Gastrocnemius medialis (tissue), 4 donors: ENCODE measurements around the gene PDCD2L. TPM values are rescaled to one million over a fixed set of nuclear protein-coding genes. Genes with fewer than 3 reads are reported as not detected.
"Not testable (repeated sequence)": the region's sequence is repeated elsewhere in the genome, so short reads cannot be mapped to it uniquely, and the experiment has no call there.

ENCODE experiments used
- ATAC-seq, 2 donors: fragments of 150-250 bp; one replicate each; pipeline ENCODE4 v1.9.1; 2016
- DNase-seq, 2 donors: peaks; one replicate each; pipeline ENCODE4 v3.0.0-alpha.2; 2019
- H3K27ac ChIP-seq, 4 donors: fragments of 200-600 bp; sonication (generic); 1 replicate in 1 of 4; 2 replicates in 3 of 4; pipeline ENCODE4 v1.5.1; 2016 to 2018; ENCODE audit warnings: mild to moderate bottlenecking in 2 of 4, moderate library complexity in 1 of 4
- H3K27me3 ChIP-seq, 3 donors: fragments of 200-600 bp; sonication (generic) in 2 of 3; 1 replicate in 1 of 3; 2 replicates in 2 of 3; pipeline versions ENCODE4 v1.5.1 to v1.6.0; 2016 to 2019; ENCODE audit warnings: mild to moderate bottlenecking in 1 of 3, moderate library complexity in 1 of 3
- H3K36me3 ChIP-seq, 2 donors: fragments of 200-600 bp; sonication (generic) in 1 of 2; one replicate each; pipeline ENCODE4 v1.5.1; 2017 to 2018
- H3K4me1 ChIP-seq, 2 donors: fragments of 200-600 bp; sonication (generic) in 1 of 2; one replicate each; pipeline ENCODE4 v1.5.1; 2016 to 2017; ENCODE audit warnings: mild to moderate bottlenecking in 2 of 2
- H3K4me3 ChIP-seq, 4 donors: fragments of 200-600 bp; sonication (generic) in 3 of 4; 1 replicate in 1 of 4; 2 replicates in 3 of 4; pipeline ENCODE4 v1.5.1; 2016 to 2019; ENCODE audit warnings: mild to moderate bottlenecking in 2 of 4
- H3K9me3 ChIP-seq, 3 donors: fragments of 200-600 bp; sonication (generic) in 2 of 3; 1 replicate in 1 of 3; 2 replicates in 2 of 3; pipeline ENCODE4 v1.5.1; 2016 to 2019
- POLR2A ChIP-seq, 2 donors: fragments of 450-650 bp; IDR thresholded peaks; one replicate each; pipeline ENCODE4 v1.6.1; 2017; ENCODE audit warnings: antibody characterized with exemption in 2 of 2, mild to moderate bottlenecking in 2 of 2, moderate library complexity in 2 of 2
- in situ Hi-C, 4 donors: fragments of 200-750 bp; cut with MboI; loops; one replicate each; pipeline versions ENCODE4 v1.15.0 to v1.8.0; 2017; ENCODE audit warnings: low sequenced_read_pairs in 4 of 4
- intact Hi-C: fragments of 100-400 bp; cut with DNase I; formaldehyde crosslinking; loops from one replicate; pipeline ENCODE4 v1.15.1; 2023; ENCODE audit warnings: low total_unique reads
- total RNA-seq, 4 donors: library from RNA; depleted of rRNA; stranded (reverse); fragments of >200 nt; gene quantifications; one replicate each; pipeline versions ENCODE4 v1.1.0 to v1.2.3, GENCODE V29; 2016
- TF ChIP-seq, protein P1 (sequence below), 5 experiments: fragments of 450-650 bp in 3 of 5; fragments of 200-600 bp in 2 of 5; sonication (generic) in 2 of 5; IDR thresholded peaks in 4 of 5; conservative IDR thresholded peaks in 1 of 5; 1 replicate in 4 of 5; 2 replicates in 1 of 5; pipeline ENCODE4 v1.5.1; 2016 to 2019; ENCODE audit warnings: antibody characterized with exemption in 5 of 5, mild to moderate bottlenecking in 3 of 5, moderate library complexity in 3 of 5

Gene PDCD2L
- total RNA-seq, 4 donors from 2014 or later: 18.1 to 49.8 (median 25.1) TPM

DNA sequence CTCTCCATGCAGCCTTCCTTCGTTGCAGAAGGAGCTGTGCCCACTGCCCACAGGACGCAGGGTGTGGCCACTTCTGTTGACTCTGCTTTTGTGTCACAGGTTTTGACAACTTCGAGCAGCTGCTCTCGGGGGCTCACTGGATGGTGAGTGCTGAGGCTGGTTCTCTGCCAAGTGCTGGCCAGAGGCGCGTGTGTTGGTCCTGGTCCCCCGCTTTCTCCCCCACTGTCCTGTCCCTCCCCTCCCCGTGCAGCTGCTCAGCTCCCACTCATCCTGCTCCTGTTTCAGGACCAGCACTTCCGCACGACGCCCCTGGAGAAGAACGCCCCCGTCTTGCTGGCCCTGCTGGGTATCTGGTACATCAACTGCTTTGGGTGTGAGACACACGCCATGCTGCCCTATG, 10.6 kb upstream of the PDCD2L start:
- TF ChIP-seq, protein P1, sequence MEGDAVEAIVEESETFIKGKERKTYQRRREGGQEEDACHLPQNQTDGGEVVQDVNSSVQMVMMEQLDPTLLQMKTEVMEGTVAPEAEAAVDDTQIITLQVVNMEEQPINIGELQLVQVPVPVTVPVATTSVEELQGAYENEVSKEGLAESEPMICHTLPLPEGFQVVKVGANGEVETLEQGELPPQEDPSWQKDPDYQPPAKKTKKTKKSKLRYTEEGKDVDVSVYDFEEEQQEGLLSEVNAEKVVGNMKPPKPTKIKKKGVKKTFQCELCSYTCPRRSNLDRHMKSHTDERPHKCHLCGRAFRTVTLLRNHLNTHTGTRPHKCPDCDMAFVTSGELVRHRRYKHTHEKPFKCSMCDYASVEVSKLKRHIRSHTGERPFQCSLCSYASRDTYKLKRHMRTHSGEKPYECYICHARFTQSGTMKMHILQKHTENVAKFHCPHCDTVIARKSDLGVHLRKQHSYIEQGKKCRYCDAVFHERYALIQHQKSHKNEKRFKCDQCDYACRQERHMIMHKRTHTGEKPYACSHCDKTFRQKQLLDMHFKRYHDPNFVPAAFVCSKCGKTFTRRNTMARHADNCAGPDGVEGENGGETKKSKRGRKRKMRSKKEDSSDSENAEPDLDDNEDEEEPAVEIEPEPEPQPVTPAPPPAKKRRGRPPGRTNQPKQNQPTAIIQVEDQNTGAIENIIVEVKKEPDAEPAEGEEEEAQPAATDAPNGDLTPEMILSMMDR (IDR thresholded peaks at IDR 0.05 in 4 of 5, conservative IDR thresholded peaks at IDR 0.05 in 1 of 5): no peak
- TF ChIP-seq POLR2A (IDR thresholded peaks at IDR 0.05): no peak
- intact Hi-C loops: no loop called here
- ATAC-seq: peak; percentile 22 to 77
- in situ Hi-C loops: no loop called here
- no peaks in the 10 kb centered on the region for H3K27me3 ChIP-seq
- H3K4me1 ChIP-seq: peaks cover 6 to 16% of the 10 kb centered on the region in 2 donors
- H3K27ac ChIP-seq: peak overlapping the region; percentile 13 to 77 (median 47)
- H3K36me3 ChIP-seq: peaks cover 0 to 80% of the 10 kb centered on the region in 2 donors
- H3K4me3 ChIP-seq: no peak overlapping the region
- no peaks in the 10 kb centered on the region for H3K9me3 ChIP-seq
- DNase-seq: peak in 1 of 2 donors; percentile 74

DNA sequence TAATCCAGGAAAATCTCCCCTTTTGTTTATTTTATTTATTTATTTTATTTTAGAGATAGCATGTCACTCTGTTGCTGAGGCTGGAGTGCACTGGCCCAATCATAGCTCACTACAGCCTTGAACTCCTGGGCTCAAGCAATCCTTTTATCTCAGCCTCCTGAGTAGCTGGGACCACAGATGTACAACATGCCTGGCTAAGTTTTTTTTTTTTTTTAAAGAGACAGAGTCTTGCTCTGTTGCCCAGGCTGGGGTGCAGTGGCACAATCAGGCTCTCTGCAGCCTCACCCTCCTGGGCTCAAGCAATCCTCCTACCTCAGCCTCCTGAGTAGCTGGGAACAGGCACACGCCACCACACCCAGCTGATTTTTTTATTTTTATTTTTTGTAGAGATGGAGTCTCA, 6.3 kb upstream of the PDCD2L start:
- Histone ChIP-seq H3K4me3 (no peak overlapping the region), H3K27ac (no peak overlapping the region), H3K27me3 (no peaks in the 10 kb centered on the region), H3K4me1 (peaks cover 0 to 12% of the 10 kb centered on the region in 2 donors), H3K9me3 (no peaks in the 10 kb centered on the region), H3K36me3 (peaks cover 0 to 61% of the 10 kb centered on the region in 2 donors)
- no peak for DNase-seq
- TF ChIP-seq, protein P1 (IDR thresholded peaks at IDR 0.05 in 4 of 5, conservative IDR thresholded peaks at IDR 0.05 in 1 of 5): no peak
- no peak for TF ChIP-seq POLR2A (IDR thresholded peaks at IDR 0.05)
- in situ Hi-C loops: no loop called here
- intact Hi-C loops: no loop called here
- ATAC-seq: no peak

DNA sequence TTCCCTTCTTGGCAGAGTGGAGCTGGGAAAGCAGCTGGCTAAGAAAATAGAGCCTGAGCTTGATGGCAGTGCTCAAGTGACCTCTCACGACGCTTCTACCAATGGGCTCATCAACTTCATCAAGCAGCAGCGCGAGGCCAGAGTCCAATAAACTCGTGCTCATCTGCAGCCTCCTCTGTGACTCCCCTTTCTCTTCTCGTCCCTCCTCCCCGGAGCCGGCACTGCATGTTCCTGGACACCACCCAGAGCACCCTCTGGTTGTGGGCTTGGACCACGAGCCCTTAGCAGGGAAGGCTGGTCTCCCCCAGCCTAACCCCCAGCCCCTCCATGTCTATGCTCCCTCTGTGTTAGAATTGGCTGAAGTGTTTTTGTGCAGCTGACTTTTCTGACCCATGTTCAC, 4.3 kb upstream of the PDCD2L start:
- Histone ChIP-seq H3K36me3 (peaks cover 0 to 46% of the 10 kb centered on the region in 2 donors), H3K27me3 (no peaks in the 10 kb centered on the region), H3K9me3 (no peaks in the 10 kb centered on the region), H3K4me1 (peaks cover 0 to 2% of the 10 kb centered on the region in 2 donors), H3K4me3 (no peak overlapping the region), H3K27ac (peak overlapping the region in 1 of 4 donors; percentile 43)
- no peak for DNase-seq
- no peak for TF ChIP-seq POLR2A (IDR thresholded peaks at IDR 0.05)
- TF ChIP-seq, protein P1 (IDR thresholded peaks at IDR 0.05 in 4 of 5, conservative IDR thresholded peaks at IDR 0.05 in 1 of 5): no peak
- in situ Hi-C loops: no loop called here
- intact Hi-C loops: no loop called here
- no peak for ATAC-seq

DNA sequence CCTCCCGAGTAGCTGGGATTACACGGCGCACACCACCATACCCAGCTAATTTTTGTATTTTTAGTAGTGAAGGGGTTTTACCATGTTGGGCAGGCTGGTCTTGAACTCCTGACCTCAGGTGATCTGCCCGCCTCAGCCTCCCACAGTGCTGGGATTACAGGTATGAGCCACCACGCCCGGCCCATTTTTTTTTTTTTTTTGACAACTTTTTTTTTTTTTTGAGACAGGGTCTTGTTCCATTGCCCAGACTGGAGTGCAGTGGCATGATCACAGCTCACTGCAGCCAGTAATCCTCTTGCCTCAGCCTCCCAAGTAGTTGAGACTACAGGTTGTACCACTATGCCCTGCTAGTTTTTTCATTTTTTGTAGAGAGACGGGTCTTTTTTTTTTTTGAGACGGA, 3.4 kb upstream of the PDCD2L start:
- H3K27me3 ChIP-seq, ATAC-seq, intact Hi-C loops, H3K9me3 ChIP-seq, H3K4me3 ChIP-seq, H3K4me1 ChIP-seq, in situ Hi-C loops, DNase-seq: not testable (repeated sequence)
- Histone ChIP-seq H3K36me3 (peaks cover 0 to 44% of the 10 kb centered on the region in 2 donors), H3K27ac (peak overlapping the region in 1 of 4 donors; percentile 43)

DNA sequence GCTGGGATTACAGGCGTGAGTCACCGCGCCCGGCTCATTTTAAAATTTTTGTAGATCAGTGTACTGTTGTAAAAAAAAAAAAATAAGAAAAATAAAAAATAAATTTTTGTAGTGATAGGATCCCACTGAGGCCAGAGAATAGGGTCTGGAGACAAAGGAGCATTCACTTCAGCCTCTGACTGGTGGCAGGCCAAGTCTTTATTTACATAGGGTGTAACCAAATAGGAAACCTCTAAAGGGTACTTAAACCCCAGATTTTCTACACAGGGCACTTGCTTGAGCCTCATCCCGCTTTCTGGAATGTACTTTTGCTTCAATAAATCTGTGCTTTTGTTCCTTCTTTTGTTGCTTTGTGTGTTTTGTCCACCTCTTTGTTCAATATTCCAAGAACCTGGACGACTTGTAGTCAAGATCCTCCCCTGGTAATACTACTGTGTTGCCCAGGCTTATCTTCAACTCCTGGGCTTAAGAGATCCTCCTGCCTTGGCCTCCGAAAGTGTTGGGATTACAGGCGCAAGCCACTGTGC, 2.1 kb upstream of the PDCD2L start:
- DNase-seq (no peak), ATAC-seq (no peak)
- H3K4me1 ChIP-seq: peaks cover 0 to 4% of the 10 kb centered on the region in 2 donors
- no peak overlapping the region for H3K4me3 ChIP-seq
- in situ Hi-C loops: no loop called here
- peaks cover 0 to 33% of the 10 kb centered on the region in 2 donors for H3K36me3 ChIP-seq
- TF ChIP-seq, protein P1 (IDR thresholded peaks at IDR 0.05 in 4 of 5, conservative IDR thresholded peaks at IDR 0.05 in 1 of 5): no peak
- no peak for TF ChIP-seq POLR2A (IDR thresholded peaks at IDR 0.05)
- H3K27me3 ChIP-seq: no peaks in the 10 kb centered on the region
- intact Hi-C loops: no loop called here
- no peak overlapping the region for H3K27ac ChIP-seq
- H3K9me3 ChIP-seq: no peaks in the 10 kb centered on the region
